ENCODE results near the gene MAP4. TPM values are rescaled to one million over a fixed set of nuclear protein-coding genes. Genes with fewer than 3 reads are reported as not detected.

Gene MAP4
- total RNA-seq, 1 donor = 158 TPM

DNA sequence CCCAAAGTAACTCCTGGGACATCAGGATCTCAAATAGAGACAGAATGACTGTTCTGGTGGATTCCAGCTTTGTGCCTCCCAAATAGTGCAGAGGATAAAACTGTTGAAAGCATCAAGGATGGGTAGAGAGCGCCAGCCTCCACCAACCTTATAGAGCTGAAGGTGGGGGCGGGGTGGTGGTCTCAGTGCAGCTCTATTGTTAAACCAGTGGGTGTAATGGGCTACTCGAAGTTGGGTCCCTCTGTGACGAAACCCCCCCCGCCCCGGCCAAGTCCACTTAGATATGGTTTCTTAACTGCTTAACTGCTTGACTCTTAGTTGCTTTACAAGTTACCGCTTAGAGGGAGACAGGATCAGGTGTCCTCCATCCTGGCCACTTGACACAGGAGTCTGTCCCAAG is 190.6 kb downstream of the MAP4 start:
- Histone ChIP-seq H3K4me2 (ENCODE audit: insufficient read depth, low read length) (peak overlapping the region; percentile 99), H3K36me3 (ENCODE audit: insufficient read depth, low read length) (peaks cover 31% of the 10 kb centered on the region), H4K20me1 (ENCODE audit: insufficient read depth, low read length) (peaks cover 8% of the 10 kb centered on the region), H3K9me3 (ENCODE audit: low read depth, low read length) (no peaks in the 10 kb centered on the region), H3K79me2 (ENCODE audit: insufficient read depth, low read length) (peaks cover 44% of the 10 kb centered on the region), H2AFZ (ENCODE audit: low read length) (peak overlapping the region; percentile 91), H3K4me3 (ENCODE audit: insufficient read depth, low read length) (peak overlapping the region; percentile 96), H3K27ac (ENCODE audit: low read depth, low read length) (peak overlapping the region; percentile 84), H3K4me1 (ENCODE audit: insufficient read depth, low read length) (peaks cover 12% of the 10 kb centered on the region), H3K27me3 (ENCODE audit: insufficient read depth, low read length) (no peaks in the 10 kb centered on the region)
- no peak for DNase-seq (ENCODE audit: insufficient read length, low spot score, missing footprints)
- TF ChIP-seq, protein P1, sequence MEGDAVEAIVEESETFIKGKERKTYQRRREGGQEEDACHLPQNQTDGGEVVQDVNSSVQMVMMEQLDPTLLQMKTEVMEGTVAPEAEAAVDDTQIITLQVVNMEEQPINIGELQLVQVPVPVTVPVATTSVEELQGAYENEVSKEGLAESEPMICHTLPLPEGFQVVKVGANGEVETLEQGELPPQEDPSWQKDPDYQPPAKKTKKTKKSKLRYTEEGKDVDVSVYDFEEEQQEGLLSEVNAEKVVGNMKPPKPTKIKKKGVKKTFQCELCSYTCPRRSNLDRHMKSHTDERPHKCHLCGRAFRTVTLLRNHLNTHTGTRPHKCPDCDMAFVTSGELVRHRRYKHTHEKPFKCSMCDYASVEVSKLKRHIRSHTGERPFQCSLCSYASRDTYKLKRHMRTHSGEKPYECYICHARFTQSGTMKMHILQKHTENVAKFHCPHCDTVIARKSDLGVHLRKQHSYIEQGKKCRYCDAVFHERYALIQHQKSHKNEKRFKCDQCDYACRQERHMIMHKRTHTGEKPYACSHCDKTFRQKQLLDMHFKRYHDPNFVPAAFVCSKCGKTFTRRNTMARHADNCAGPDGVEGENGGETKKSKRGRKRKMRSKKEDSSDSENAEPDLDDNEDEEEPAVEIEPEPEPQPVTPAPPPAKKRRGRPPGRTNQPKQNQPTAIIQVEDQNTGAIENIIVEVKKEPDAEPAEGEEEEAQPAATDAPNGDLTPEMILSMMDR (IDR thresholded peaks at IDR 0.05; ENCODE audit: extremely low read depth, low read depth, low read length) = no peak

DNA sequence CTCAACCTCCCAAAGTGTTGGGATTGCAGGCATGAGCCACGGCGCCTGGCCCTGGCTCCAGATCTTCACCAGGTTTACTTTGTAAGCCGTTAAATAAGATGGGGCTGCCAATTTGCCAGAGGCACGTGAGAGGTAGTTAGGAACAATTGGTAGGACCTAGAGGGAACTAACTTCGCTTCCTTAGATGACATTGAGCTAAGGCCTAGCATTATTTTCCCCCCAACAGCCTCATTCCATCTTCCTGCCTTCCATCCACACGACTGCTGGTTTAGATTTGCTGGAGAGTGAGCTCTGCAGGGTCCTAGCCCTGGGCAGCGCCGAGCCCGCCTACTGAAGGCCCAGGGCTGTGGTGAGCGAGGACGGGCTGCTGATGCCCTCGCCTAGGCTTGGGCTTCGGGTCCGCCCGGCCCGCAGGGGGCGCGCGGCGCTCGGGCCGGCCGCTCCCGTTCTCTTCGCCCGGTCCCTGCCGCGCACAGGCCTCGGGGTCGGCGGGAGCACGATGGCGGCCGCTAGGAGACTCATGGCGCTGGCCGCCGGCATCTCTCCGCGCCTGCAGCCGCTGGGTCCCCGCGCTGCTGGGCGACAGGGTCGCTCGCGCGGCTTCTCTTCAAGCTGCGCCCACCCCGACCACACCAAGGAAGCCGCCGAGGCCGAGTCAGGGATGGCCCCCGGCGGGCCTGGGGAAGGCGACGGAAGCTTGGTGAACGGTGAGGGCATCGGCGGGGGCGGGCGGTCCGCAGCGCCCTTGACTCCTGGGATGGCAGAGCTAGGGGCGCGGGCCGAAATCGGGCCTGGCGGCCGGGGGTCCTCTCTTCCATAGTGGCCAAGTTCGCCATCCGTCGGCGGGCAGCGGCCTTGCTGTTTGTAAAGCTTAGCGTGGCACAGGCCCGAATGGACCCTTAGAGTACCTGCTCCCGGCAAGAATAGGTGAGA is 191.4 kb downstream of the MAP4 start:
- Histone ChIP-seq H4K20me1 (ENCODE audit: insufficient read depth, low read length) (peaks cover 8% of the 10 kb centered on the region), H3K79me2 (ENCODE audit: insufficient read depth, low read length) (peaks cover 44% of the 10 kb centered on the region), H2AFZ (ENCODE audit: low read length) (peak overlapping the region; percentile 91), H3K4me3 (ENCODE audit: insufficient read depth, low read length) (peak overlapping the region; percentile 96), H3K9me3 (ENCODE audit: low read depth, low read length) (no peaks in the 10 kb centered on the region), H3K36me3 (ENCODE audit: insufficient read depth, low read length) (peaks cover 34% of the 10 kb centered on the region), H3K4me1 (ENCODE audit: insufficient read depth, low read length) (peaks cover 12% of the 10 kb centered on the region), H3K4me2 (ENCODE audit: insufficient read depth, low read length) (peak overlapping the region; percentile 99), H3K27ac (ENCODE audit: low read depth, low read length) (peak overlapping the region; percentile 84), H3K27me3 (ENCODE audit: insufficient read depth, low read length) (no peaks in the 10 kb centered on the region)
- peak; percentile 99 for DNase-seq (ENCODE audit: insufficient read length, low spot score, missing footprints)
- TF ChIP-seq, protein P1 (IDR thresholded peaks at IDR 0.05; ENCODE audit: extremely low read depth, low read depth, low read length) = peak; percentile 77

DNA sequence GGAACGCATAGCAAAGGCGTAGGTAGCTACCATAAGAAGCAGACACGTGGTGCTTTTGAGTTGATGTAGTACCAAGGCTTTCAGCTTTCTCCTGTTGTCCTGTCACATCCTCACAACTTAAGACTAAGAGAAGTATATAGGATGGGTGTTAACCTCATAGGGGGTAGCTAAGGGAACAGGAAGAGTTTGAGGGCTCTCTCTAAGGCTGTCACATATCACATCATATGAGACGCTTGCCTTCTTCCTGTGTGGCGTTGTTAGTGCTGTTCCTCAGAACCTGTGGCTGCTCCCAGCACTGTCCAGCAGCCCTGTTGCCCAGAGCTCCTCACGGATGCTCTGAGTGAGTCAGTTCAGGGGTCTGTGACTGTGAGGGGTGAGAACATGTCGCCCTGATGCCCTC is 198.6 kb downstream of the MAP4 start:
- Histone ChIP-seq H3K4me1 (ENCODE audit: insufficient read depth, low read length) (no peaks in the 10 kb centered on the region), H4K20me1 (ENCODE audit: insufficient read depth, low read length) (peaks cover 2% of the 10 kb centered on the region), H3K4me3 (ENCODE audit: insufficient read depth, low read length) (no peak overlapping the region), H3K9me3 (ENCODE audit: low read depth, low read length) (no peaks in the 10 kb centered on the region), H3K79me2 (ENCODE audit: insufficient read depth, low read length) (no peaks in the 10 kb centered on the region), H3K27ac (ENCODE audit: low read depth, low read length) (no peak overlapping the region), H3K36me3 (ENCODE audit: insufficient read depth, low read length) (peaks cover 40% of the 10 kb centered on the region), H3K27me3 (ENCODE audit: insufficient read depth, low read length) (no peaks in the 10 kb centered on the region), H2AFZ (ENCODE audit: low read length) (no peak overlapping the region), H3K4me2 (ENCODE audit: insufficient read depth, low read length) (no peak overlapping the region)
- DNase-seq (ENCODE audit: insufficient read length, low spot score, missing footprints) = no peak
- TF ChIP-seq, protein P1 (IDR thresholded peaks at IDR 0.05; ENCODE audit: extremely low read depth, low read depth, low read length) = no peak

DNA sequence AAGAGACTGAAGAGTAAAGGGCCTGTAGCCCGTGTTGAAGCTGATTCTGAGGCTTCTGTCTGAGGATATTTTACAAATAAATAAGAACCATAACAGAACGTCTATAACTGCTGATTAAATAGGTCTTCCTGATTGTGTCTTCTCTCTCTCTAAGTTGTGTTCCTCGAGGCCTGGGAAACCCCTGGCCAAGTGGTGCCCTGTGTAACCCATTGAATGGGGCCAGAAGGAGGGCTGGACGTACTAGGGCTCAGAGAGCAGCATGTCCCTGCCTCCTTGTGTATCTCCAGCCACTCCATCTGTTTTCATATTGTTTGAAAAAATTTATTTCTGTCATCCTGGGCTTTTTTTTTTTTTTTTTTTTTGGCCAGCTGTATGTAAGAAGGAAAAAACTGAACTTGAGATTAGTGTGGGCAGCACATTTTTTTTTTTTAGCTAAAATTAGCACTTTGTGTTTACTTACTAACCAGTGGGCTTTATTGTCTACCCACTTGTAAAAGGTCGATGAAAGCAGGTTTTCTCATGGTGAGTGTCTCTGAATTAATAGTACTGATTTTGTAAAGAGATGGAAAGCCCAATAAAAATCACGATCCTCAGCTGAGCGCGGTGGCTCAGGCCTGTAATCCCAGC is 202.6 kb downstream of the MAP4 start:
- TF ChIP-seq, protein P1 (IDR thresholded peaks at IDR 0.05; ENCODE audit: extremely low read depth, low read depth, low read length) = no peak
- peaks cover 2% of the 10 kb centered on the region for H4K20me1 ChIP-seq (ENCODE audit: insufficient read depth, low read length)

More for the DNA sequence above, 202.6 kb downstream of the MAP4 start:
- no peak for DNase-seq (ENCODE audit: insufficient read length, low spot score, missing footprints)
- Histone ChIP-seq H2AFZ (ENCODE audit: low read length) (no peak overlapping the region), H3K27ac (ENCODE audit: low read depth, low read length) (no peak overlapping the region), H3K4me1 (ENCODE audit: insufficient read depth, low read length) (no peaks in the 10 kb centered on the region), H3K4me3 (ENCODE audit: insufficient read depth, low read length) (no peak overlapping the region), H3K4me2 (ENCODE audit: insufficient read depth, low read length) (no peak overlapping the region), H3K79me2 (ENCODE audit: insufficient read depth, low read length) (no peaks in the 10 kb centered on the region), H3K27me3 (ENCODE audit: insufficient read depth, low read length) (no peaks in the 10 kb centered on the region), H3K9me3 (ENCODE audit: low read depth, low read length) (no peaks in the 10 kb centered on the region), H3K36me3 (ENCODE audit: insufficient read depth, low read length) (peaks cover 44% of the 10 kb centered on the region)
